Activated CD8-positive, alpha-beta T cell treated with anti-CD3 and anti-CD28 coated beads, Interleukin-2, amount 10 ng/mL, durations not matched to agents 7 days and 5 days (primary cell): ENCODE data around the gene FAM237B. TPM values are rescaled to one million over a fixed set of nuclear protein-coding genes. Genes with fewer than 3 reads are reported as not detected.
"Not testable (repeated sequence)": the region's sequence is repeated elsewhere in the genome, so short reads cannot be mapped to it uniquely, and the experiment has no call there.

Experiments
- ATAC-seq: fragments of 150-1000 bp; cut with Tn5 transposase; one replicate; pipeline ENCODE4 v1.10.0; 2021; ENCODE audit warnings: moderate library complexity
- CTCF ChIA-PET: fragments of 350-600 bp; sonication (Branson Sonifier 250); formaldehyde crosslinking; loops from one replicate; lab custom pipeline; 2021; ENCODE audit warnings: antibody characterized with exemption; lab: Charles Lee
- POLR2A ChIA-PET: fragments of 350-600 bp; sonication (Branson Sonifier 250); formaldehyde crosslinking; loops from one replicate; lab custom pipeline; 2021; ENCODE audit warnings: antibody characterized with exemption; lab: Charles Lee
- DNase-seq: peaks from one replicate; pipeline ENCODE4 v3.0.0-alpha.2; 2020
- H3K27ac Mint-ChIP-seq: one replicate; pipeline ENCODE4 v1.8.0; 2021; ENCODE audit warnings: mild to moderate bottlenecking, mixed read lengths
- H3K27me3 Mint-ChIP-seq: one replicate; pipeline ENCODE4 v1.8.0; 2021; ENCODE audit warnings: low read depth, mixed read lengths
- H3K36me3 Mint-ChIP-seq: one replicate; pipeline ENCODE4 v1.8.0; 2021; ENCODE audit warnings: low read depth, mixed read lengths
- H3K4me1 Mint-ChIP-seq: one replicate; pipeline ENCODE4 v1.8.0; 2021; ENCODE audit warnings: low read depth, mixed read lengths
- H3K4me3 Mint-ChIP-seq: one replicate; pipeline ENCODE4 v1.8.0; 2021; ENCODE audit warnings: mild to moderate bottlenecking, mixed read lengths
- H3K9me3 Mint-ChIP-seq: one replicate; pipeline ENCODE4 v1.8.0; 2022; ENCODE audit warnings: mixed read lengths; ENCODE audit not compliant: insufficient read depth
- total RNA-seq, 2 experiments: library from RNA; stranded (reverse); gene quantifications; one replicate each; pipeline ENCODE4 v1.2.3, GENCODE V29; 2021

Gene FAM237B
- total RNA-seq: not detected

- ChIA-PET POLR2A (no interaction called here), CTCF (interaction anchor here (1.4 kb wide), 1 partner anchor 107 kb away, joined by 4 read pairs; no protein-coding TSS in a partner anchor)
- Mint-ChIP-seq H3K9me3 (no peaks in the 10 kb centered on the region), H3K4me1 (peaks cover 3% of the 10 kb centered on the region), H3K27me3 (peaks cover 44% of the 10 kb centered on the region), H3K36me3 (no peaks in the 10 kb centered on the region), H3K27ac (no peak within 1 kb of the TSS), H3K4me3 (no peak within 1 kb of the TSS)
- DNase-seq (no peak), ATAC-seq (peak; percentile 42)
Measured at GRCh38 chr7:90320801-90321494, at the start of gene FAM237B. FAM237B (minus strand) TSS chr7:90321304; CDS start chr7:90319748, 1,556 bp downstream.

GRCh38 chr7:90351987-90352386 lies 30.9 kb upstream of the FAM237B start:
- no peak for ATAC-seq
- ChIA-PET POLR2A (no interaction called here), CTCF (no interaction called here)
- Mint-ChIP-seq H3K4me1 (peaks cover 11% of the 10 kb centered on the region), H3K36me3 (peaks cover 47% of the 10 kb centered on the region), H3K4me3 (no peak overlapping the region), H3K27me3 (no peaks in the 10 kb centered on the region), H3K27ac (no peak overlapping the region), H3K9me3 (no peaks in the 10 kb centered on the region)
- DNase-seq: no peak

GRCh38 chr7:90350032-90350431 lies 28.9 kb upstream of the FAM237B start:
- H3K9me3 Mint-ChIP-seq, POLR2A ChIA-PET, CTCF ChIA-PET, H3K4me3 Mint-ChIP-seq, ATAC-seq, H3K27ac Mint-ChIP-seq, DNase-seq, H3K27me3 Mint-ChIP-seq: not testable (repeated sequence)
- peaks cover 25% of the 10 kb centered on the region for H3K4me1 Mint-ChIP-seq
- H3K36me3 Mint-ChIP-seq: peaks cover 30% of the 10 kb centered on the region

- ChIA-PET POLR2A (no interaction called here), CTCF (no interaction called here)
- Mint-ChIP-seq H3K4me1 (peaks cover 27% of the 10 kb centered on the region), H3K27ac (no peak overlapping the region), H3K4me3 (no peak overlapping the region), H3K27me3 (no peaks in the 10 kb centered on the region), H3K36me3 (peaks cover 27% of the 10 kb centered on the region), H3K9me3 (no peaks in the 10 kb centered on the region)
- ATAC-seq (no peak), DNase-seq (no peak)
Measured at GRCh38 chr7:90349305-90349704, 28.2 kb upstream of the FAM237B start.

GRCh38 chr7:90347759-90348158 lies 26.7 kb upstream of the FAM237B start:
- H3K27ac Mint-ChIP-seq: peak overlapping the region; percentile 99
- peaks cover 17% of the 10 kb centered on the region for H3K36me3 Mint-ChIP-seq
- CTCF ChIA-PET: interaction anchor here (0.6 kb wide), 1 partner anchor 32 kb away, joined by 3 read pairs; no protein-coding TSS in a partner anchor
- H3K27me3 Mint-ChIP-seq: no peaks in the 10 kb centered on the region
- POLR2A ChIA-PET: no interaction called here
- H3K9me3 Mint-ChIP-seq: no peaks in the 10 kb centered on the region
- H3K4me3 Mint-ChIP-seq: peak overlapping the region; percentile 94
- H3K4me1 Mint-ChIP-seq: peaks cover 27% of the 10 kb centered on the region
- no peak for ATAC-seq
- no peak for DNase-seq

GRCh38 chr7:90346336-90347125 lies 25.4 kb upstream of the FAM237B start, which contains the start of gene GTPBP10:
GTPBP10 (plus strand) TSS chr7:90346716; CDS start chr7:90346742, 26 bp downstream.
- ChIA-PET CTCF (interaction anchor here (0.7 to 1.3 kb wide), 18 partner anchors 10 to 1607 kb away, joined by 3 to 11 read pairs (median 3); partner anchors contain the start of gene CLDN12), POLR2A (interaction anchor here (0.7 to 1.7 kb wide), 5 partner anchors 22 to 153 kb away, joined by 3 to 10 read pairs (median 3); partner anchors contain the start of gene CLDN12)
- Mint-ChIP-seq H3K27ac (peak within 1 kb of the TSS; percentile 99), H3K4me1 (peaks cover 27% of the 10 kb centered on the region), H3K36me3 (peaks cover 13% of the 10 kb centered on the region), H3K27me3 (no peaks in the 10 kb centered on the region), H3K9me3 (no peaks in the 10 kb centered on the region), H3K4me3 (peak within 1 kb of the TSS; percentile 94)
- DNase-seq (peak; percentile 96), ATAC-seq (peak; percentile 98)

GRCh38 chr7:90345595-90346335 lies 24.7 kb upstream of the FAM237B start:
- Mint-ChIP-seq H3K9me3 (no peaks in the 10 kb centered on the region), H3K27ac (peak overlapping the region; percentile 99), H3K27me3 (no peaks in the 10 kb centered on the region), H3K4me3 (peak overlapping the region; percentile 94), H3K4me1 (peaks cover 27% of the 10 kb centered on the region), H3K36me3 (peaks cover 13% of the 10 kb centered on the region)
- DNase-seq: peak; percentile 26
- ATAC-seq: peak; percentile 5
- ChIA-PET CTCF (interaction anchor here (0.7 to 1.3 kb wide), 21 partner anchors 9 to 1620 kb away, joined by 3 to 11 read pairs (median 3); partner anchors contain the start of genes CLDN12 and STEAP2), POLR2A (interaction anchor here (0.7 to 1.7 kb wide), 5 partner anchors 23 to 152 kb away, joined by 3 to 10 read pairs (median 3); partner anchors contain the start of gene CLDN12)

- peak overlapping the region; percentile 94 for H3K4me3 Mint-ChIP-seq
Measured at GRCh38 chr7:90345016-90345415, 23.9 kb upstream of the FAM237B start.

GRCh38 chr7:90337106-90337505 lies 16.0 kb upstream of the FAM237B start:
- Mint-ChIP-seq H3K9me3 (no peaks in the 10 kb centered on the region), H3K36me3 (no peaks in the 10 kb centered on the region), H3K4me1 (no peaks in the 10 kb centered on the region), H3K27ac (no peak overlapping the region), H3K27me3 (no peaks in the 10 kb centered on the region), H3K4me3 (no peak overlapping the region)
- no peak for DNase-seq
- ATAC-seq: no peak
- ChIA-PET POLR2A (interaction anchor here (0.9 to 1.2 kb wide), 2 partner anchors 19 to 21 kb away, joined by 3 read pairs; no protein-coding TSS in a partner anchor), CTCF (interaction anchor here (2.0 kb wide), 1 partner anchor 9 kb away, joined by 8 read pairs; the partner anchor contains the start of gene GTPBP10)

More at GRCh38 chr7:90345016-90345415, 23.9 kb upstream of the FAM237B start:
- ATAC-seq (no peak), DNase-seq (no peak)
- CTCF ChIA-PET: interaction anchor here (1.2 to 1.3 kb wide), 4 partner anchors 13 to 166 kb away, joined by 3 to 6 read pairs (median 4); no protein-coding TSS in a partner anchor
- POLR2A ChIA-PET: no interaction called here
- Mint-ChIP-seq H3K27me3 (no peaks in the 10 kb centered on the region), H3K9me3 (no peaks in the 10 kb centered on the region), H3K36me3 (peaks cover 9% of the 10 kb centered on the region), H3K27ac (peak overlapping the region; percentile 99), H3K4me1 (peaks cover 27% of the 10 kb centered on the region)

GRCh38 chr7:90334926-90335325 lies 13.8 kb upstream of the FAM237B start:
- ATAC-seq, CTCF ChIA-PET, H3K27me3 Mint-ChIP-seq, H3K36me3 Mint-ChIP-seq, H3K27ac Mint-ChIP-seq, POLR2A ChIA-PET, DNase-seq, H3K4me1 Mint-ChIP-seq, H3K4me3 Mint-ChIP-seq, H3K9me3 Mint-ChIP-seq: not testable (repeated sequence)
